ENCODE measurements around the gene PAXX. TPM values are rescaled to one million over a fixed set of nuclear protein-coding genes. Genes with fewer than 3 reads are reported as not detected.

PAXX gene
- total RNA-seq, 2 donors from 2014 or later: 33.3 to 41.2 TPM

- intact Hi-C loops (cut with DNase I, micrococcal nuclease): no loop called here
- DNase-seq: peak in 1 of 2 donors; percentile 74
- ATAC-seq: no peak
These were observed 40.5 kb upstream of the PAXX start, which contains the start of gene LCN12 for GRCh38 chr9:136951541-136952320. LCN12 (plus strand) TSS chr9:136952273; CDS start chr9:136952328, 55 bp downstream.

- ATAC-seq (no peak), DNase-seq (no peak)
- intact Hi-C loops (cut with DNase I, micrococcal nuclease): no loop called here
These were observed 39.8 kb upstream of the PAXX start for GRCh38 chr9:136952321-136952850.

GRCh38 chr9:136952876-136953770, 39.1 kb upstream of the PAXX start:
- ATAC-seq (no peak), DNase-seq (no peak)
- intact Hi-C loops (cut with DNase I, micrococcal nuclease): no loop called here

- ATAC-seq (no peak), DNase-seq (no peak)
- intact Hi-C loops (cut with DNase I, micrococcal nuclease): no loop called here
These were observed 38.4 kb upstream of the PAXX start for GRCh38 chr9:136953771-136954269.

- intact Hi-C loops (cut with DNase I, micrococcal nuclease): no loop called here
- ATAC-seq (no peak), DNase-seq (no peak)
These were observed 37.7 kb upstream of the PAXX start for GRCh38 chr9:136954270-136955083.

GRCh38 chr9:136955202-136955942, 36.9 kb upstream of the PAXX start:
- ATAC-seq (no peak), DNase-seq (no peak)
- intact Hi-C loops (cut with DNase I, micrococcal nuclease): no loop called here

GRCh38 chr9:136955943-136956335, 36.3 kb upstream of the PAXX start:
- intact Hi-C loops (cut with DNase I, micrococcal nuclease): no loop called here
- ATAC-seq (no peak), DNase-seq (no peak)

GRCh38 chr9:136956604-136957003, 35.6 kb upstream of the PAXX start:
- ATAC-seq (no peak), DNase-seq (no peak)
- intact Hi-C loops (cut with DNase I, micrococcal nuclease): no loop called here

GRCh38 chr9:136957461-136957860, 34.8 kb upstream of the PAXX start:
- no peak for DNase-seq
- intact Hi-C loops (cut with DNase I, micrococcal nuclease): no loop called here
- ATAC-seq: no peak

- intact Hi-C loops (cut with DNase I, micrococcal nuclease): no loop called here
- no peak for ATAC-seq
- no peak for DNase-seq
These were observed 34.3 kb upstream of the PAXX start for GRCh38 chr9:136957901-136958300.

- DNase-seq: no peak
- intact Hi-C loops (cut with DNase I, micrococcal nuclease): no loop called here
- ATAC-seq: no peak
These were observed 33.7 kb upstream of the PAXX start for GRCh38 chr9:136958473-136958872.

GRCh38 chr9:136958898-136959850, 33.0 kb upstream of the PAXX start:
- DNase-seq: no peak
- intact Hi-C loops (cut with DNase I, micrococcal nuclease): no loop called here

GRCh38 chr9:136960212-136960937, 31.8 kb upstream of the PAXX start:
- DNase-seq (no peak), ATAC-seq (no peak)
- intact Hi-C loops (cut with DNase I, micrococcal nuclease): no loop called here

More at GRCh38 chr9:136958898-136959850, 33.0 kb upstream of the PAXX start:
- no peak for ATAC-seq

- DNase-seq: no peak
- ATAC-seq: no peak
- intact Hi-C loops (cut with DNase I, micrococcal nuclease): no loop called here
These were observed 31.3 kb upstream of the PAXX start for GRCh38 chr9:136960938-136961275.

- ATAC-seq: no peak
- DNase-seq: no peak
- intact Hi-C loops (cut with DNase I, micrococcal nuclease): no loop called here
These were observed 30.8 kb upstream of the PAXX start for GRCh38 chr9:136961279-136962065.

- intact Hi-C loops (cut with DNase I, micrococcal nuclease): no loop called here
- ATAC-seq (no peak), DNase-seq (no peak)
These were observed 30.1 kb upstream of the PAXX start for GRCh38 chr9:136962163-136962562.

All from left colon (tissue), 2 donors.